HepG2 (cell line): Measurements from ENCODE around the gene HCK. TPM values are rescaled to one million over a fixed set of nuclear protein-coding genes. Genes with fewer than 3 reads are reported as not detected.
A peak's percentile ranks its signal among the peaks of the same experiment; 100 is the strongest.

Experiments used
- CREM ChIP-seq, 2 experiments: sonication (generic) in 1 of 2; formaldehyde crosslinking in 1 of 2; IDR thresholded peaks; 2 replicates each; pipeline versions ENCODE4 v1.4.0 to v1.6.1; 2016 to 2020; ENCODE audit warnings: antibody characterized with exemption in 1 of 2, mild to moderate bottlenecking in 1 of 2, missing genetic modification reagents in 1 of 2
- HMGA1 ChIP-seq: sonication (generic); formaldehyde crosslinking; conservative IDR thresholded peaks from 2 replicates; pipeline ENCODE4 v1.4.0; 2020; ENCODE audit warnings: missing genetic modification reagents
- ISL2 ChIP-seq: sonication (generic); formaldehyde crosslinking; IDR thresholded peaks from 2 replicates; pipeline ENCODE4 v1.5.0; 2020; ENCODE audit warnings: missing genetic modification reagents
- NR2F1 ChIP-seq, 2 experiments: fragments of 450-650 bp in 1 of 2; formaldehyde crosslinking in 1 of 2; IDR thresholded peaks; 2 replicates each; pipeline versions ENCODE4 v1.5.0 to v1.6.1; 2016 to 2020; ENCODE audit warnings: mild to moderate bottlenecking in 1 of 2, missing compliant biosample characterization in 1 of 2, missing genetic modification reagents in 1 of 2, moderate library complexity in 1 of 2
- SCMH1 ChIP-seq: sonication (generic); formaldehyde crosslinking; IDR thresholded peaks from 2 replicates; pipeline ENCODE4 v1.9.0; 2021; ENCODE audit warnings: missing genetic modification reagents, mild to moderate bottlenecking, borderline replicate concordance
- SMARCE1 ChIP-seq: fragments of 450-650 bp; IDR thresholded peaks from 2 replicates; pipeline ENCODE4 v1.6.1; 2017; ENCODE audit warnings: borderline replicate concordance
- SP2 ChIP-seq: sonication (generic); formaldehyde crosslinking; IDR thresholded peaks from 2 replicates; pipeline ENCODE4 v1.5.1; 2020; ENCODE audit warnings: mild to moderate bottlenecking, missing genetic modification reagents
- SSRP1 ChIP-seq: IDR thresholded peaks from 2 replicates; pipeline ENCODE4 v1.6.1; 2016; ENCODE audit warnings: control low read depth
- TAF1 ChIP-seq: sonication (generic); formaldehyde crosslinking; IDR thresholded peaks from 2 replicates; pipeline ENCODE4 v1.4.0; 2020; ENCODE audit warnings: missing genetic modification reagents
- TAF15 ChIP-seq: fragments of 200-400 bp; formaldehyde crosslinking; IDR thresholded peaks from one replicate; pipeline ENCODE4 v1.6.1; 2018; ENCODE audit warnings: mild to moderate bottlenecking, low read depth, low read length; ENCODE audit not compliant: poor library complexity, severe bottlenecking
- TBX2 ChIP-seq: sonication (generic); formaldehyde crosslinking; IDR thresholded peaks from 2 replicates; pipeline ENCODE4 v1.5.0; 2020; ENCODE audit warnings: missing genetic modification reagents, mild to moderate bottlenecking, borderline replicate concordance
- ZFP62 ChIP-seq: sonication (generic); formaldehyde crosslinking; IDR thresholded peaks from 2 replicates; pipeline ENCODE4 v1.4.0; 2020; ENCODE audit warnings: missing genetic modification reagents
- ZNF558 ChIP-seq: sonication (generic); formaldehyde crosslinking; IDR thresholded peaks from 2 replicates; pipeline ENCODE4 v1.9.0; 2022; ENCODE audit warnings: mild to moderate bottlenecking, missing genetic modification reagents, borderline replicate concordance
- ZNF629 ChIP-seq: sonication (generic); formaldehyde crosslinking; conservative IDR thresholded peaks from 2 replicates; pipeline ENCODE4 v1.5.0; 2020; ENCODE audit warnings: missing genetic modification reagents
- ZNF652 ChIP-seq: IDR thresholded peaks from 2 replicates; pipeline ENCODE4 v1.6.1; 2016; ENCODE audit warnings: low read depth, borderline replicate concordance
- ZNF788 ChIP-seq: sonication (generic); formaldehyde crosslinking; IDR thresholded peaks from 2 replicates; pipeline ENCODE4 v1.5.0; 2020; ENCODE audit warnings: mild to moderate bottlenecking, missing genetic modification reagents, borderline replicate concordance
- ZNF816 ChIP-seq: sonication (generic); formaldehyde crosslinking; IDR thresholded peaks from 2 replicates; pipeline ENCODE4 v1.8.0; 2022; ENCODE audit warnings: missing genetic modification reagents, mild to moderate bottlenecking, borderline replicate concordance
- ZNF839 ChIP-seq: sonication (generic); formaldehyde crosslinking; IDR thresholded peaks from 2 replicates; pipeline ENCODE4 v1.4.0; 2020; ENCODE audit warnings: missing genetic modification reagents, mild to moderate bottlenecking, borderline replicate concordance
- polyA plus RNA-seq, 8 experiments: library from polyadenylated mRNA; depleted of rRNA in 3 of 8; stranded (reverse) in 7 of 8; unstranded in 1 of 8; fragments of >200 nt; fragmentation: Illumina TruSeq in 4 of 8; extraction: Trizol in 4 of 8; gene quantifications; 2 replicates each; pipeline versions ENCODE4 v1.2.1 to v1.2.3, GENCODE V29; 2011 to 2016; ENCODE audit warnings: low read depth in 4 of 8, missing spikeins in 1 of 8, mixed read lengths in 1 of 8; ENCODE audit not compliant: insufficient read depth in 1 of 8
- total RNA-seq, 5 experiments: library from RNA; depleted of rRNA; stranded (reverse); fragments of >200 nt; fragmentation: Illumina TruSeq; extraction: Trizol; gene quantifications; 2 replicates each; pipeline ENCODE4 v1.2.3, GENCODE V29; 2016; ENCODE audit warnings: low read depth in 1 of 5
- TF ChIP-seq, protein P1 (sequence below): IDR thresholded peaks from 2 replicates; pipeline ENCODE4 v1.6.1; 2016; ENCODE audit warnings: missing compliant biosample characterization, missing genetic modification reagents, borderline replicate concordance
- TF ChIP-seq, protein P2 (sequence below): sonication (generic); formaldehyde crosslinking; IDR thresholded peaks from 2 replicates; pipeline ENCODE4 v1.5.0; 2020; ENCODE audit warnings: missing genetic modification reagents

Gene HCK
- total and polyA plus RNA-seq, 2 of the 13 experiments (the other 11 are each of a cell fraction or from before 2014, with no cell fraction given) = 0.04 TPM; not detected in 1

DNA sequence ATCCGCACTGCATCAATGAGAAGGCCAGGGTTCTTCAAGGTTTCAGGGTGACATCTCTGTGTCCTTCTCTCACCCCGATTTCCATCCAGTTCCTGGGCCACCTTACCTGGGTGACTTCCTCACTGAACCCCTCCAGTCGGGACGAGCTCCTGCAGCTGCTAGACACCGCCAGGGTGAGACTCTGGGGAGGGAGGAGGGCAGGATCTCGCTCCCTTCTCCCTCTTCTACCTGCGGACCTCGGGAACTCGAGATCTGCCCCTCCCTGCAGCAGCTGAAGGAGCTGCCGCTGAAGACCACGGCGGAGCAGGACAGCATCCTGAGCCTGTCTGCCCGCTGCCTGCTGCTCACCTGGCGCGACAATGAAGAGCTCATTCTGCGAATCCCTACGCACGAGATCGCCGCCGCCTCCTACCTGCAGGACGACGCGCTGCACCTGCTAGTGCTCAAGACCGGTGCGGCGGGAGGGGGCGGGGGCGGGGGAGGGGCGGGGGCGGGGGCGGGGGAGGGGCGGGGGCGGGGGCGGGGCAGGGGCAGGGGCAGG, 34.3 kb upstream of the HCK start (continued):
- TF ChIP-seq ZNF839 (CRISPR knock-in tag) (no peak), TBX2 (CRISPR knock-in tag) (no peak; the same call in 1 of the 2 replicates), HMGA1 (no peak), SSRP1 (CRISPR knock-in tag) (no peak), ZFP62 (CRISPR knock-in tag) (no peak), ZNF788 (CRISPR knock-in tag) (no peak), ZNF629 (CRISPR knock-in tag) (no peak), SP2 (CRISPR knock-in tag) (0 out of 2 replicates have a peak, but pooled peaks have one; percentile 20), ZNF652 (no peak), NR2F1 (CRISPR knock-in tag; IDR thresholded peaks at IDR 0.05) (no peak), ZNF558 (no peak), ISL2 (no peak), CREM (IDR thresholded peaks at IDR 0.05) (no peak), CREM (CRISPR knock-in tag; IDR thresholded peaks at IDR 0.05) (no peak), ZNF816 (no peak), TAF1 (CRISPR knock-in tag) (0 out of 2 replicates have a peak, but pooled peaks have one; percentile 5), SMARCE1 (no peak), SCMH1 (no peak), TAF15 (no peak)
- TF ChIP-seq, protein P1, sequence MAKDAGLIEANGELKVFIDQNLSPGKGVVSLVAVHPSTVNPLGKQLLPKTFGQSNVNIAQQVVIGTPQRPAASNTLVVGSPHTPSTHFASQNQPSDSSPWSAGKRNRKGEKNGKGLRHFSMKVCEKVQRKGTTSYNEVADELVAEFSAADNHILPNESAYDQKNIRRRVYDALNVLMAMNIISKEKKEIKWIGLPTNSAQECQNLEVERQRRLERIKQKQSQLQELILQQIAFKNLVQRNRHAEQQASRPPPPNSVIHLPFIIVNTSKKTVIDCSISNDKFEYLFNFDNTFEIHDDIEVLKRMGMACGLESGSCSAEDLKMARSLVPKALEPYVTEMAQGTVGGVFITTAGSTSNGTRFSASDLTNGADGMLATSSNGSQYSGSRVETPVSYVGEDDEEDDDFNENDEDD = 0 out of 2 replicates have a peak, but pooled peaks have one; percentile 25
- TF ChIP-seq, protein P2, sequence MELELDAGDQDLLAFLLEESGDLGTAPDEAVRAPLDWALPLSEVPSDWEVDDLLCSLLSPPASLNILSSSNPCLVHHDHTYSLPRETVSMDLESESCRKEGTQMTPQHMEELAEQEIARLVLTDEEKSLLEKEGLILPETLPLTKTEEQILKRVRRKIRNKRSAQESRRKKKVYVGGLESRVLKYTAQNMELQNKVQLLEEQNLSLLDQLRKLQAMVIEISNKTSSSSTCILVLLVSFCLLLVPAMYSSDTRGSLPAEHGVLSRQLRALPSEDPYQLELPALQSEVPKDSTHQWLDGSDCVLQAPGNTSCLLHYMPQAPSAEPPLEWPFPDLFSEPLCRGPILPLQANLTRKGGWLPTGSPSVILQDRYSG (CRISPR knock-in tag) = no peak
